ENCODE results near the gene RAB3GAP1. TPM values are rescaled to one million over a fixed set of nuclear protein-coding genes. Genes with fewer than 3 reads are reported as not detected.

Gene RAB3GAP1
- total and polyA plus RNA-seq, 2 of the 4 experiments (the other 2 are of a cell fraction) = 21.2 to 65.8 TPM

GRCh38 chr2:135059577-135059976 is 7.5 kb downstream of the RAB3GAP1 start:
- H3K79me1 ChIP-seq (ENCODE audit: low read depth in 1 of 2, low read length in 2 of 2) = peaks cover 4 to 21% of the 10 kb centered on the region in 2 experiments
- H2AK9ac ChIP-seq (replicated peaks; ENCODE audit: low read depth, low read length, poor library complexity) = no peak overlapping the region
- H2AK5ac ChIP-seq (ENCODE audit: low read depth, low read length) = no peak overlapping the region
- no peak overlapping the region for H2BK5ac ChIP-seq (ENCODE audit: low read depth, low read length, poor library complexity, severe bottlenecking)
- no peak overlapping the region for H3K56ac ChIP-seq (ENCODE audit: extremely low read depth, insufficient read depth, low read length)
- no peak overlapping the region for H2BK15ac ChIP-seq (ENCODE audit: low read depth, low read length)
- H3K23ac ChIP-seq (ENCODE audit: low read depth, low read length) = no peak overlapping the region
- no peak overlapping the region for H2AFZ ChIP-seq (replicated peaks; ENCODE audit: low read length, poor library complexity)
- dilution Hi-C loops (cut with HindIII; ENCODE audit: low sequenced_read_pairs, unreplicated experiment) (no loop called here), in situ Hi-C loops (cut with MboI; ENCODE audit: low sequenced_read_pairs) (no loop called here), intact Hi-C loops (cut with micrococcal nuclease) (no loop called here)
- TF ChIP-seq MAZ (IDR thresholded peaks at IDR 0.05; ENCODE audit: borderline replicate concordance, low read depth, low read length) (no peak), USF2 (IDR thresholded peaks at IDR 0.05; ENCODE audit: low read depth, low read length) (no peak), SMC3 (IDR thresholded peaks at IDR 0.05; ENCODE audit: low read depth, low read length) (no peak), POLR2A (IDR thresholded peaks at IDR 0.05; ENCODE audit: low read depth, low read length) (no peak), BHLHE40 (IDR thresholded peaks at IDR 0.05; ENCODE audit: low read depth, low read length) (no peak), RCOR1 (IDR thresholded peaks at IDR 0.05; ENCODE audit: insufficient replicate concordance, low read length) (no peak), RFX5 (IDR thresholded peaks at IDR 0.05; ENCODE audit: low read depth, low read length) (no peak), MAFK (IDR thresholded peaks at IDR 0.05; ENCODE audit: low read depth, low read length) (no peak), MXI1 (IDR thresholded peaks at IDR 0.05; ENCODE audit: borderline replicate concordance, low read depth, low read length) (no peak), RAD21 (IDR thresholded peaks at IDR 0.05; ENCODE audit: low read length) (no peak), CTCF (conservative IDR thresholded peaks at IDR 0.05; ENCODE audit: low read depth, low read length) (no peak), FOS (IDR thresholded peaks at IDR 0.05; ENCODE audit: low read depth, low read length) (no peak), CHD1 (IDR thresholded peaks at IDR 0.05; ENCODE audit: low read depth, low read length) (no peak)
- ChIA-PET CTCF (no interaction called here), POLR2A (ENCODE audit: unreplicated experiment) (no interaction called here)
- H3K4me2 ChIP-seq (ENCODE audit: low read depth, low read length) = no peak overlapping the region
- H3K9me3 ChIP-seq (ENCODE audit: control insufficient read depth, insufficient read depth, low read length) = no peaks in the 10 kb centered on the region
- H2BK120ac ChIP-seq (ENCODE audit: low read depth, low read length) = no peak overlapping the region
- no TSS peak for BruUV-seq (replicated peaks)
- no peak overlapping the region for H3K14ac ChIP-seq (replicated peaks; ENCODE audit: low read depth, low read length)
- no peaks in the 10 kb centered on the region for H3K4me1 ChIP-seq (ENCODE audit: control insufficient read depth, insufficient read depth, low read length)
- peaks cover 4% of the 10 kb centered on the region; the same call in 1 of the 2 replicates for H4K20me1 ChIP-seq (ENCODE audit: insufficient read depth, low read length)
- ATAC-seq (ENCODE audit: low read depth) (no peak), DNase-seq (no peak)
- no peaks in the 10 kb centered on the region for H3K9me1 ChIP-seq (ENCODE audit: insufficient read depth, low read length)
- H3K36me3 ChIP-seq (ENCODE audit: control insufficient read depth, insufficient read depth, low read length) = peaks cover 11% of the 10 kb centered on the region
- H3K27me3 ChIP-seq (ENCODE audit: control insufficient read depth, insufficient read depth, low read length) = no peaks in the 10 kb centered on the region
- no peak overlapping the region for H3K4ac ChIP-seq (ENCODE audit: low read depth, low read length)
- H2BK20ac ChIP-seq (ENCODE audit: low read depth, low read length) = no peak overlapping the region
- no peak overlapping the region for H4K5ac ChIP-seq (ENCODE audit: low read depth, low read length)
- no peak overlapping the region for H3K9ac ChIP-seq (ENCODE audit: low read depth, low read length)
- H4K8ac ChIP-seq (ENCODE audit: low read depth in 2 of 2, low read length in 2 of 2) = no peak overlapping the region
- H3K27ac ChIP-seq (ENCODE audit: insufficient read depth, low read length) = no peak overlapping the region
- H3K4me3 ChIP-seq (ENCODE audit: insufficient read depth, low read depth, low read length) = no peak overlapping the region
- no peak overlapping the region for H3K18ac ChIP-seq (ENCODE audit: low read depth, low read length)
- no peak overlapping the region for H4K91ac ChIP-seq (ENCODE audit: insufficient read depth, low read depth, low read length)
